Measurements from ENCODE around the gene C22orf42.
"Not testable (repeated sequence)": the region's sequence is repeated elsewhere in the genome, so short reads cannot be mapped to it uniquely, and the experiment has no call there.

Gene C22orf42

DNA sequence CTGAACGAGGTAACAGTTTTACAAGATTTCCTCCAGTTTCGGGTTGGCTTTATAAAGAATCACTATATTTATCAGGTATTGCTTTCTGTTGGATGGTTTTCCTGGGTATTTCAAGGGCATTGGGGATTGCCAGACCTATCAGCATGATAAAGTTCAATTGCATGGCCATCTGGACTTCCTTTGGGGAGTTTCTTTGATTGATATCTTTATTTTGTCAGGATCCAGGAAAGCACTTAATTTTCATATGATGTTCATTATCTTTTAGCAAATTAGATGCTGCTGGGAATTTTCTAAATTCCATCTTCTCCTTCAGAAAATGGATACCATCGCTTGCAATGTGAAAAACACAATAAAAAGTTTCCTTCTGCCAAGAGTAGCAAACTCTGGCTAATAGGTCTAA is 24.5 kb upstream of the C22orf42 start:
- no peak for DNase-seq

DNA sequence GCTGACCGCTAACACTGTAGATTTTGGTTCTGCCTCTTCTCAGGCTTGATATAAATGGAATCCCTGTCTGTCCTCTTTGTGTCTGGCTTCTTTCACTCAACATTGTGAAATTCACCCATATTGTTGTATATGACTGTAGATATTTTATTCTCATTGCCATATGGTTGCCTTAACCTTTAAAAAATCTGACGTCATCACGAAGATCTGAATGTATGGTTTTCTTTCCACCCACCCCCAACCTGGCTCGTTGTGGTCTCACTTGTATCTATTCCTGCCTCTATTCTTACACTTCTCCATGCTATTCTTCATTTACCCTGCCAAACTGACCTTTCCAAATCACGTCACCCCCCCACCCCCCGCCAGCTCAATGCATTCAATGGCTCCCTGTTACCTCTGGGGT is 21.9 kb upstream of the C22orf42 start:
- DNase-seq = no peak

DNA sequence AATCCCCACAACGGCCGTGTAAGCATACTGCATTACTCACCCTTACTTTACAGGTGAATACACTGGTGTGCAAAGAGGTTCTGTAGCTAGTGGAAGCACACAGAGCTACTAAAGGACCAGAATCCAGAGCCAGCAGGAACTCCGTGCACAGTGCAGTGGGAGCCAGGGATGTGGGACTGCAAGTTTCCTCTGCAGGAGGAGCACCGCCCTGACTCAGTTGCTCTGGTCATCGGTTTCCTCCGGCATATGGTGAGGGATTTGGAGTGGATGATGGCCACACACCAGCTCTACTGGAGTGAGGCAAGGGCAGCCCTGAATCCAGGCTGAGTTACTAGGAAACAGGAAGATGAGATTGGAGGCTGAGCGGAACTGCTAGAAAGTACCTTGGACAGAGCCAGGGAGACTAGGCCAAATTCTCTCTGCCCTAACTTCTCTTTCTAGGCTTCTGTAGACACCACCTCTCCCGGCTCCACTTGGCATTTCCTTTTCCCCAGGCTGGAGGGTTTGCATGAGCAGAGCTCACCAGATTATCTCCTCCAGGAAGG is 18.2 kb upstream of the C22orf42 start:
- DNase-seq = no peak

DNA sequence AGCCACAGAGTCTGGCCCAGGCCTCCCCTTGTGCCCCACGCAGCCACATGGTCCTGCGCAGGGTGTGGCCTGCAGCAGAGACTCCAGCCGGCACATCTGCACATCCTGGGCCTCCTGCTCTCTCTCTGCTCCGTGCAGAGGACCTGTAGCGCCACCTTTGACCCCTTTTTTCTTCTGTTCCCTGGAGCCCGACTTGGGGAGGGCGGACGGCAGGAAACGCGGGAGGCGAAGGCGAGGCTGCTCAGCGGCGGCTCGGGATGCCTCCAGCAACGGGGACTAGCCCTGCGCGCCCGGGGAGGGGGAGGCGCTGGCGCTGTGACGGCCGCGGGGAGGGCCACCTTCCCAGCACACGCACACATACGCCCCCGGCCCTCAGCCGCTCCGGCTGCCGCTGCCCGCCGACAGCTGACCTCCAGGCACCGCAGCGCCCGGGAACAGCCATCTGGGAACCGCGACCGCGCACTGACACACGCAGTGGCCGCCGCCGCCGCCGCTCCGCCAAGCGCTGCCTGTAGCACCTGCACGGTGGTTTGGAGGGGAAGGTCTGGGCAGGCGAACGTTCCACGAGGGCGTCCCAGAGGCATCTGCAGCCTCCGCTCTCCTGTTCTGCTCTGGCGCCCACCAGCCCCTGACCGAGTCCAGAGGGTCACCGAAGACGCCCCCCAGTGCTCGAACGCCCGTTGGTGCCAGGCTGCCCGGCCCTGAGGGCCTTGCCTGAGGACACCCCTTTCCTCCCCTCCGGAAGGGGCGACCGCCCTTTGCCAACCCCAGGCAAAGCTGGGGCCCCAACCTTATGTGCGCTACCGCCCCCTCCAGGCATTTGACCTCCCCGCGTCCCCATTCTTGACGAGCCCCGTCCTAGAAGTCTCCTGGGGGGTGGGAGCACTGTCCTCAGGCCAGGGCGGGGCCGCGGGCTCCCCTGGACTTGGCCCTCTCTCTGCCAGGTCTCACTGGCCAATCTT is 16.9 kb upstream of the C22orf42 start:
- DNase-seq = no peak

DNA sequence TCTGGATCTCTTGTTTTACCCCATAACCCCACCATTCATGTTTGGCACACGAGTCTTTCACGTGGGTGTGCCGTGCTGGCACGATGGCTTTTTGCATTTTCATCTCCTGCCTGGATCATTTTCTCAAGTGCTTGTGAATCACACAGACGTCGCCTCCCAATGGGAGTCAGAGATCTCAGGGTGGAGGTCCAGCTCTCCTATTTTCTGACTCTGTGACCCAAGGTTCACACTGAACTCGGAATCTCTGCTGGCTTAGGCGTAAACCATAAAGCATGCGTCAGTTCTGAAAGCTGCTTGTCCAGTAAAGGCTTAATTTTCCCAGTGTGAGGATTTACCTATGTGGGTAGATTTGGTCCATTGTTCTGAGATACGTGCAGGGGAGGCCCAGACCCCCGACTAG is 16.0 kb upstream of the C22orf42 start:
- DNase-seq = no peak

DNA sequence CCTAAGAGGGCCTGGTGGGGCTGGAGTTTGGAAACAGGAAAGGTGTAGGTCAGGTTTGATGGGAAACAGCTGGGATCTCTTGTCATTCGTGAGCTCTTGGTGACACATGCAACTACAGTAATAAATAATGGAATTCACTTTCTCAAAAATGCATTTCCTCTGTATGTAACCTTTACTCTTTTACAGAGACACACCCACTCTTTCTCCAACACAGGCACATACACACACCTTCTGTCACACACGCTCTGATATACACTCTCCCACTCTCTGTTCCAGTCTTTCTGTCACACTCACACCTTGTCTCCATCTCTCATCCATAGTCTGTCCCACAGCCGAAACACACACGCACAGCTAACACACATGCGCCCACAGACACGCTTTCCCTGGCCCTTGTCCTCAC is 6.6 kb upstream of the C22orf42 start:
- no peak for DNase-seq

DNA sequence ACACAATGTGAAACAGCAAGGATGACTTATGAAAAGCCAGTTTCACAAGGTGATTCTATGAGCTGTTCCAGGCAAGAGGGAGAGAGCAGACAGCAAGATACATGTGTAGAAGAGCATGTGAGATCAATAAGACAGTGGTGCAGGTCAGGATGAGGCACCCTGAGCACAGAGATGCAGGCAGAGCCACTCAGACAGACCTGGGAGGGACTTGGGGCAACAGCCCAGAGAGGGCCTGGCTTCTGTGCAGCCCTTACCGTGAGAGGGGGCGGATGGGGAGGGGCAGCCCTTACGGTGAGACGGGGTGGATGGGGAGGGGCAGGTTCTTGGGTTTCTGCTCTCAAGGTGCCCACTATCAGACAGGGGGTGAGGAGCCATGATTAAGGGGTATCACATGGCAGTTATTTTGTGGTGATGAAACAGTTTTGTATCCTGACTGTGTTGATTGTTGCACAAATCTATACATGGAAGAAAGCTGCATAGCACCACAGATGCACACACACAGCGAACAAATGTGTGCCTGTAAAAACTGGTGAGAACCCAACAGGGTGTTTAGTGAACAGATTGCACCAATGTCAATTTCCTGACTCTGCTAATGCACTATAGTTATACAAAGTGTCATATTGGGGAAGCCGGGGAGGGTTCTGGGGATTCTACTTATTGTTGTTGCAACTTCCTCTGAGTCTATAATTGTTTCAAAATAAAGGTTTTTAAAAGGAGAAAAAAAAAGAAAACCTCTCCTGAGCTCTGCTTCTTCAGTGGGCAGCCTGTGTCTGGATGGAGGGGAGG is 5.2 kb upstream of the C22orf42 start:
- no peak for DNase-seq

DNA sequence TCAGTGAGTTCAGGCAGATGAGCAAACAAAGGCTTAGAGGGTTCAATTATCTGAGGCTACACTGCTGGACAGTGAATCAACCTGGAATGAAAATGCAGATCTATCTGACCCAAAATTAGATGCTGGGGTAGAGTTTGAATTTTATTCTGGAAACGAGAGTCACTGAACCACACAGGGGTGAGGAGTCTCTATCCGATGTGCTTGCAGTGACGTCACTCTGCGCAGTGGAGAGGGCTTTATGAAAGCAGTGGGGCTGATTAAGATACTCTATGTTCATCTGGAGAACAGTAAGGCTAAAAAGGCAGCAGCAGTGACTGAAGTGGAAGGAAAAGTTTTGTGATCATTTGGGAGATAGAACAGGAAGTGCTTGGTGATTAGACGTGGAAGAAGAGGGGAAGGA is 1.3 kb upstream of the C22orf42 start:
- DNase-seq = not testable (repeated sequence)

DNA sequence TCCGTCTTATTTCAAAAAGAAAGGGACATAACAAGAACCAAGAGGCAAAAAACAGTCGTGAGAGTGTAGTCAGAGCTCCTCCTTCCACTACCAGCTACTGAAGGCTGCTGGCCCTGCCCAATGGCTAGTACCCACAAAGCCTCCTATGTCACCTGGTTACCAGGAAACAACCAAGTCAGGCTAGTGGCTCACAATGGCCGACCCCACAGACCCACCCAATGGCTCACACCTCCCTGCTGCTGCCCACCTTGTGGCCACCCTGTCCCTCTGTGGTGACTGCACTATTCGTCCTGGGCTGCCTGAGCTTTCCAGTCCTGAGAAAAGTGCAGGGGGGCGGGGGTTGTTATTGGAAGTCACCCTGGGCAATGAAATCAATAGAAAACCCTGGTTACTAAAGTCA is 1.5 kb downstream of the C22orf42 start:
- not testable (repeated sequence) for DNase-seq

DNA sequence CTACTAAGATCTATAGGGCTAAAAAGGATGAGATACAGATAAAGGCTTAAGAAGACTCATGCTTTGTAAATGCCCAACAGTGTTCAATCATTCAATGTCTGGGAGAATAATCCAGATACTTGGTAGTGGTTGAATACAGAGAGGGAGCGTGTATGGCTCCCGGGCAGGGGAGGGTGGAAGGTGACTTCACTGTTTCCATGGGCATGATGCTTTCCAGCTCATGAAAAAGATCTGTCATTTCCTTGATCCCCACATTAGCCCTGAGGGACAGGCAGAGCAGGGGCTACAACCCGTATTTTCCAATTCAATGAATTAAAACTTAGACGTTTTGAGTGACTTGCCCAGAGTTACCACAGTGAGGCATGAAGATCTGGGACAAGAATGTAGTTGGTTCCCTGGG is 4.4 kb downstream of the C22orf42 start:
- not testable (repeated sequence) for DNase-seq

DNA sequence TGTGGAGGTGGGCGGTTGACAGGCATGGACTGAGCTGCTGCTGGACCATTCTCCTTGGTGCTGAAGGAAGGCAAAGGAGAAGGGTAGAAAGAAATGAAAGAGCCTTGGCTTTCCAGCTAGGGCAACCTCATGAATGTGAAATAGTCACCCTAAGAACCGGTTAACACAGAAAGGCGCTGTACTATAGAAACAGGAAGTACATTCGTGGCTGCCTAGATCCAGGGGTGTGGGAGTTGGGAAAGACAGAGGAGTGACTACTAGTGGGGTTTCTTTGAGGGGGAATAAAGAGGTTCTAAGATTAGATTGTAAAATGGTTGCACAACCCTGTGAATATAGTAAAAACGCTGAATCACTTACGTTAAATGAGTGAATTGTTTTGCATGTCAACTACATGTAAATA is 7.5 kb downstream of the C22orf42 start:
- DNase-seq = not testable (repeated sequence)

DNA sequence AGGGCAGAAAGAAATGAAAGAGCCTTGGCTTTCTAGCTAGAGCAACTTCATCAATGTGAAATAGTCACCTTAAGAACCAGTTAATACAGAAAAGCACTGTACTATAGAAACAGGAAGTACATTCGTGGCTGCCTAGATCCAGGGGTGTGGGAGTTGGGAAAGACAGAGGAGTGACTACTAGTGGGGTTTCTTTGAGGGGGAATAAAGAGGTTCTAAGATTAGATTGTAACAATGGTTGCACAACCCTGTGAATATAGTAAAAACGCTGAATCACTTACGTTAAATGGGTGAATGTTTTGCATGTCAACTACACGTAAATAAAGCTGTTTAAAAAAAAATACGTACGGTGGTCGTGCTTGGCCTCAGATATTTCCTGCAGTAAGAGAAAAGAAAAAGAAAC is 8.5 kb downstream of the C22orf42 start:
- DNase-seq = not testable (repeated sequence)

DNA sequence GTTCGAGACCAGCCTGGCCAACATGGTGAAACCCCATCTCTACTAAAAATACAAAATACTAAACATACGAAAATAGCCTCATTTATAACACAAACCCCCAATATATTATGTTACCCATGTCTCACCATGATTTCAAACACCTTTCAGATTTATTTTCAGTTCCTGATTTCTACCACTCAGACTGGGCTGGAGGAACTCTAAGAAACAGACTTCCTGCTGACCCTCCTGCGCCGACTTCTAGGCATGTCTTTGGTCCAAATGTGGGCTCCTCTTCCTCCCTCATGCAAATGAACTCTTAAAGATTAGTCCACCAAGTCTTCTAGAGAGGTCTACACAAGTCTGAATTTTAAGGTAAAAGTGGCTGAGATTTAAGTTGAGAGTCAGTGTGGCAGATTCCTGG is 10.7 kb downstream of the C22orf42 start:
- not testable (repeated sequence) for DNase-seq

DNA sequence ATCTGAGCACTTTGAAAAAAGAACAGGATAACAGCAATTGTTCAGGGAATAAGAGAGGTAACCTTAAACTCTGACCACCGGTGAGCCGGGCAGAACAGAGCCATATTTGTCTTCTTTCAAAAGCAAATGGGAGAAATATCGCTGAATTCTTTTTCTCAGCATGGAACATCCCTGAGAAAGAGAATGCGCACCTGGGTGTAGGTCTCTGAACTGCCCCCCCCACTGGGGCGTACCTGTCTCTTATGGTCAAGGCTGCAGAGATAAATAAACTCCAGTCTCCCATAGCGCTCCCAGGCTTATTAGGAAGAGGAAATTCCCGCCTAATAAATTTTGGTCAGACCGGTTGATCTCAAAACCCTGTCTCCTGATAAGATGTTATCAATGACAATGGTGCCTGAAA is 12.0 kb downstream of the C22orf42 start:
- DNase-seq = not testable (repeated sequence)

DNA sequence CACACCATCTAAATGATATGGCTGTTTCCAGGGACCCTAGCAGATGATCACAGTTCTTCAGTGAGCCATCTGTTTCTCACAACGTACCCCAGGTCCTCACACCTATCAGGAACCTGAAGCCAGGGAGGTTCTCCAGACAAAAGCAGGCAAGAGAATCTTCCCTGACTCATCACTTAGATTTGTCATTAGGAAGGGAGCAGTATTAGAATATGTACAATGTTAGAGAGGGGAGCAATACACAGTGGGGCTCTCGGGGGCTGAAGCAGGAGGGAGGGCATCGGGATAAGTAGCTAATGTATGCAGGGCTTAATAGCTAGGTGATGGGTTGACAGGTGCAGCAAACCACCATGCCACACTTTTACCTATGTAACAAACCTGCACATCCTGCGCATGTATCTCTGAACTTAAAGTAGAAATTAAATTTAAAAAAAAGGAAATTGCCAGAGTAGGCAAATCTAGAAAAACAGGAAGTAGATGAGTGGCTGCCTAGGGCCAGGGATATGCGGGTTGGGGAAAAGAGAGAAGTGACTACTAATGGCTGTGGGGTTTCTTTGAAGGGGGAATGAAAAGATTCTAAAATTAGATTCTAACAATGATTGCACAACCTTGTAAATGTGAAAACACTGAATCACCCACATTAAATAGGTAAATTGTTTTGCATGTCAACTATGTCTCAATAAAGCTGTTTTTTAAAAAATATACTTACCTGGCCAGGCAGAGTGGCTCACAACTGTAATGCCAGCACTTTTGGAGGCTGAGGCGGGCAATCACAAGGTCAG is 14.4 kb downstream of the C22orf42 start:
- no peak for DNase-seq

DNA sequence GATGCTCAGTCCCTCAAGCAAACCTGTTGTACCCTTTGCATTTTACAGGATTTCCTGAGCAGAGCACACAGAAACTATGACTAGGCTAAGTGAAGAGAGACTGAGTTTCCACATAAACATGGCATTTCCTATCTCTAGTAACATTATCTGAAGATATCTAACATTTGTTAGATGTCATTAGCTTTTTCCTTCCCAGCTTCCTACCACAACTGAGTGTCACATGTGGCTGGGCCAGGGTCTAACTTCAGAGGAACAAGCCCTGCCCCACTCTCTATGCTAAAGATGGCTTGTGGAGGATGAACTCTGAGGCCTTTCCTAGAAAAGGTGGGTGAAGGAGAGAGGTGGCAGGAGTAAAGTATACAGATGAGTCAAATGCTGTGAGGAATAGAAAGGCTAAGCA is 16.5 kb downstream of the C22orf42 start:
- DNase-seq = no peak

DNA sequence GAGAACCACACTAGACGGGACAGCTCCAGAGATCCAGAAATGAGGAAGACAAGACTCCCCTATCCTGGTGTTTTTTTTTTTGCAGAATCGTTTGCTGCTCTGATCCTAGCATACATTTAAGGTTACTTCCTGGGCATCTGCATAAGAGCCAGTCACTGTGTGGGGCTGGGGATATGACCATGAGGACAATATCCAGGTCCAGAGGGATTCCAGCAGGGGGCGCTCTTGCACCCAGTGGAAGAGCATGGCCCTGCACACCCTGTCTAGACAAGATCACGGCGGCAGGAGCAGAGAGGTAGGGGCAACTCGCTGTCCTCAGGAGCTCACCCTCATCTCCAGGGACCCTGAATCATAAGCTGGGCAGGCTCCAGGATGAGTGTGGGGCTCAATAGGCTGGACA is 18.4 kb downstream of the C22orf42 start:
- not testable (repeated sequence) for DNase-seq

DNA sequence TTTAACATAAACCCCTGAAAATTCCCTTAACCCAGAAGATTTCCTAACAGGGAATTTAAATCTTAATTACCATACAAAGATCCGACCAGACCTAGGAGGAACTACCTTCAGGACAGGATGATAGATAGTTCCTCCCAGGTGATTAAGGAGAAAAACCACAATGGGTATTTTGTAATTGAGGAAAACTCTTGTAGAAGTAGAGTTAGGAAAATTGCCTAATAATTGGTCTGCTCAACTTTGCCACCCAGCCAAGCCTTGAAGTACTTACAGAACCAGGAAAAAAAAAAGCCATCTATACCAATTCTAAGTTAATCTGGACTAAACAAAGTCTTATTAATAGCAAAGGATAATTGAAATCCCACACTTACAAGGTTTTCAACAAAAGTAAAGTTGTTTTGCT is 20.5 kb downstream of the C22orf42 start:
- DNase-seq = not testable (repeated sequence)

DNA sequence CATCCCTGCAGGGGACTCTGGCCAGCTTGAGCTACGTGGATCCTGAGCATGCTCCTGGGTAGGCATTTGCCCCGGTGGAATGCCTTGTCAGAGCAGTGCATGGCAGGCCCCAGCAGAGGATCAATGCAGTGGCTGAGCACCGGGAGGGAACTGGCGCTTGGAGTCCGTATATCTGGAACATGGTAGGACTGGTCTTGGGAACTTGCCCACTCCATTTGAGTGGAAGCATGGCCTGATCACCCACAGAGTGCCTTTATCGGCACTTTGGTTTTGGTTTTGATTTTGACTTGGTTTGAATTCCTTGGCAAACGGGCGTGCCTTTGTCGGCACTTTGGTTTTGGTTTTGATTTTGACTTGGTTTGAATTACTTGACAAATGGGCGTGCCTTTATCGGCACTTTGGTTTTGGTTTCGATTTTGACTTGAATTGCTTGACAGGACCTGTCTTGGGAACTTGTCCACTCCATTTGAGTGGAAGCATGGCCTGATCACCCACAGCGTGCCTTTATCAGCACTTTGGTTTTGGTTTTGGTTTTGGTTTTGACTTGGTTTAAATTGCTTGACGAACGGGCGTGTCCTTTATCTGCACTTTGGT is 21.3 kb downstream of the C22orf42 start:
- DNase-seq = peak; percentile 3

DNA sequence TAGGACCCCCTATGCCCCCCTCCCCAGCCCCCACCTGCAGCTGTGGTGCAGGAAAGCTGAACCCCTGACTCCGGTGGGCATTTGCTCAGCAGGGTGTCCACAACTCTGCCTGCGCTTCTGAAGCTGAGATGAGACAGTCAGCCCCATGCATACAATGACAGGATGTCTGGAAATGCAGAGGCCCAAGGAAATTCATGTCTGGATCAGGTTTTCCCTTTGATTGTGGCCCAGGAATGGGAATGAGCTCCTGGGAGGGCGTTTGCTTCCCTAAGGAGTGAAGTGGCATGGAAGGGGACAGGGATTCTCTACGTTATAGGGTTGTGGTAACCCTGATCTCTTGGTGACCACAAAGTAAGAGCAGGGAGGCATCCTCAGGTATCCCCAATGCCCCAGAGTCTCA is 22.2 kb downstream of the C22orf42 start:
- not testable (repeated sequence) for DNase-seq

DNA sequence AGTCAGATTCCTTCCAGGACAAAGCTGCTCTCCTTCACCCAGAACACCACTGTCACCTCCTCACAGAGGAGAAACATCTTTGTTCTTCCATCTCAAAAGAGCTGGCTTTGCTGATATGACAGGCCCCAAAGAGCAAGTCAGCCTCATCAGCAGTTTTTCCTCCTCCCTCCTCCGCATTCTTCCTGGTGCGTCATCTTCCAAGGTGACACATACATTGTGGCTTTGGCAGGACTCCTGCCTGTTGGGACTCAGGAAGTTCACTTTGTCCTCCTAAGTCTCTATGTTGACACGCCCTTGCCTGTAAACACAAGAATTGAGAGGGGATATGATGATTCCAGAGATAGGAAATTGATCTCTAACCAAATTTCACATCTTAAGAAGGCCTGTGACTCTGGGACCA is 23.1 kb downstream of the C22orf42 start:
- DNase-seq = not testable (repeated sequence)

DNA sequence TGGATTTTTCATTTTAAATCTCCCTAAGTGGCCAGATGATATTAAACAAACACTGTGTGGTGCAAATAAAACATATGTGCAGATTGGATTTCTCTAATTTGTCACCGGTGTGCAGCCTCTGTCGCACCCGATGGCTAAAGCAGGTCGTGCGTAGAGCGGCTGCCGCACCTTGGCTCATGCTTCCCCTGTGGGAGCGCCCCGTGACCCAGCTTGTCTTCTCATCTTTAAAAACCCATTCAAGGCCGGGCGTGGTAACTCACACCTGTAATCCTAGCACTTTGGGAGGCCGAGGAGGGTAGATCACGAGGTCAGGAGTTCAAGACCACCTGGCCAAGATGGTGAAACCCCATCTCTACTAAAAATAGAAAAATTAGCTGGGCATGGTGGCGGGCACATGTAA is 24.3 kb downstream of the C22orf42 start:
- DNase-seq = not testable (repeated sequence)

All from NCI-H774 (cell line).